Body of pancreas (tissue), 4 donors: ENCODE measurements around the gene EPB41L3.

Source experiments
- POLR2A ChIP-seq, 3 donors: fragments of 450-650 bp; IDR thresholded peaks; one replicate each; pipeline ENCODE4 v1.6.1; 2016; ENCODE audit warnings: antibody characterized with exemption in 3 of 3, mild to moderate bottlenecking in 2 of 3
- TF ChIP-seq, protein P1 (sequence below), 7 experiments: fragments of 450-650 bp in 4 of 7; fragments of 200-600 bp in 3 of 7; sonication (generic) in 3 of 7; IDR thresholded peaks; one replicate each; pipeline ENCODE4 v1.5.1; 2016 to 2019; ENCODE audit warnings: antibody characterized with exemption in 7 of 7

DNA sequence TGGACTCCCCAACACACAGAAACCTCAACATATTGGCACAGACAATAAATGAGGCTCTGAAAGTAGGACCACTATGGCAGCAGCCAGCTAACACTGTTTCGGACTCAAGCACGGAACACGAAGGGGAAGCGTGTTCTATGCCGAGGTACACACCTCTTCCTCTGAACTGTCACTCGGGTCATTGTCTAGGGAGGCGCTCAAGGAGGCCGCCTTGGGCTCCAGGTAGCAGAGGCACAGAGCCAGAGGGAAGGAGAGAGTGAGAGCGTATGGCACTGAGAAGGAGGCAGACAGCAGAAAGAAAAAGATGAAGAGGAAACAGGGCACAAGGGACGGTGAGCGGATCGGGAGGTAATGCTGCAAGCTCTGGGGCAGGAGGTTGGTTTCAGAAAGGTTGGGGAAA, 128.1 kb downstream of the EPB41L3 start:
- TF ChIP-seq, protein P1, sequence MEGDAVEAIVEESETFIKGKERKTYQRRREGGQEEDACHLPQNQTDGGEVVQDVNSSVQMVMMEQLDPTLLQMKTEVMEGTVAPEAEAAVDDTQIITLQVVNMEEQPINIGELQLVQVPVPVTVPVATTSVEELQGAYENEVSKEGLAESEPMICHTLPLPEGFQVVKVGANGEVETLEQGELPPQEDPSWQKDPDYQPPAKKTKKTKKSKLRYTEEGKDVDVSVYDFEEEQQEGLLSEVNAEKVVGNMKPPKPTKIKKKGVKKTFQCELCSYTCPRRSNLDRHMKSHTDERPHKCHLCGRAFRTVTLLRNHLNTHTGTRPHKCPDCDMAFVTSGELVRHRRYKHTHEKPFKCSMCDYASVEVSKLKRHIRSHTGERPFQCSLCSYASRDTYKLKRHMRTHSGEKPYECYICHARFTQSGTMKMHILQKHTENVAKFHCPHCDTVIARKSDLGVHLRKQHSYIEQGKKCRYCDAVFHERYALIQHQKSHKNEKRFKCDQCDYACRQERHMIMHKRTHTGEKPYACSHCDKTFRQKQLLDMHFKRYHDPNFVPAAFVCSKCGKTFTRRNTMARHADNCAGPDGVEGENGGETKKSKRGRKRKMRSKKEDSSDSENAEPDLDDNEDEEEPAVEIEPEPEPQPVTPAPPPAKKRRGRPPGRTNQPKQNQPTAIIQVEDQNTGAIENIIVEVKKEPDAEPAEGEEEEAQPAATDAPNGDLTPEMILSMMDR (IDR thresholded peaks at IDR 0.05), result no peak
- no peak for TF ChIP-seq POLR2A (IDR thresholded peaks at IDR 0.05)
